NCI-H2029 treated with DMSO at 0.1 percent for 48 hours (cell line): ENCODE results near the gene SLC19A1.
"Not testable (repeated sequence)": the region's sequence is repeated elsewhere in the genome, so short reads cannot be mapped to it uniquely, and the experiment has no call there.

Experiments used
- DNase-seq: peaks from one replicate; lab custom pipeline; 2025; lab: John Stamatoyannopoulos, UW

Gene SLC19A1

DNA sequence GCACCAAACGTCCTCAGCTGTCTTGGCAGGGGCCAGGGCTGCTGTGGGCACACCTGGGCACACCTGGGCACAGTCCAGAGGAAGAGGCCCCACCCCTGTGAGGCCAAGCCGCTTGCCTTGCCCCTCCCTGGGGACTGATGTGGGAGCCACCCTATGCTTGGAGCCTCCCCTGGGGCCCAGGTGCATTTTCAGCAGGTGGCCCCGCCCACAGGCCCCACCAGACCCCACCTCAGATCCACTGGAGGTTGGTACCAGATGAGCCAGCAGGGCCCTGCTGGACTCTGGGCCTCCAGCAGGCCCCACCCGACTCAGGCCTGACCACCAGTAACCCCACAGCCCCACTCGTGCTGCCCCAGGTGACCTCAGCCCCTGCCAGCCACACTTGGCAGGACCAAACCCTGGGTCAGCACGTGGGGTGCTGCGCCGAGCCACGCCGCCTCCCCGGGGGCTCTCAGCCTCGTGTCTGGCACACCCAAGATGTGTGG is 8.8 kb downstream of the SLC19A1 start:
- DNase-seq = no peak

- DNase-seq = no peak
Measured at GRCh38 chr21:45532826-45533360, 9.3 kb downstream of the SLC19A1 start.

- DNase-seq = no peak
Measured at GRCh38 chr21:45531393-45532215, 10.6 kb downstream of the SLC19A1 start.

DNA sequence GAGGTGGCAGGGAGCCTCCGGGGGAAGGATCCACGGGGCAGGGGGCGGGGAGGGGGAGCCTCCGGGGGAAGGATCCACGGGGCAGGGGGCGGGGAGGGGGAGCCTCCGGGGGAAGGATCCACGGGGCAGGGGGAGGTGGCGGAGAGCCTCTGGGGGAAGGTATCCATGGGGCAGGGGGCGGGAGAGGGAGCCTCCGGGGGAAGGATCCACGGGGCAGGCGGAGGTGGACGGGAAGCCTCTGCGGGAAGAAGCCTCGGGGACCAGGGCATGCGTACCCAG is 11.2 kb downstream of the SLC19A1 start:
- not testable (repeated sequence) for DNase-seq

- no peak for DNase-seq
Measured at GRCh38 chr21:45530423-45531113, 11.7 kb downstream of the SLC19A1 start.

- DNase-seq = no peak
Measured at GRCh38 chr21:45529785-45530422, 12.3 kb downstream of the SLC19A1 start.

GRCh38 chr21:45528981-45529784 is 13.1 kb downstream of the SLC19A1 start:
- no peak for DNase-seq

DNA sequence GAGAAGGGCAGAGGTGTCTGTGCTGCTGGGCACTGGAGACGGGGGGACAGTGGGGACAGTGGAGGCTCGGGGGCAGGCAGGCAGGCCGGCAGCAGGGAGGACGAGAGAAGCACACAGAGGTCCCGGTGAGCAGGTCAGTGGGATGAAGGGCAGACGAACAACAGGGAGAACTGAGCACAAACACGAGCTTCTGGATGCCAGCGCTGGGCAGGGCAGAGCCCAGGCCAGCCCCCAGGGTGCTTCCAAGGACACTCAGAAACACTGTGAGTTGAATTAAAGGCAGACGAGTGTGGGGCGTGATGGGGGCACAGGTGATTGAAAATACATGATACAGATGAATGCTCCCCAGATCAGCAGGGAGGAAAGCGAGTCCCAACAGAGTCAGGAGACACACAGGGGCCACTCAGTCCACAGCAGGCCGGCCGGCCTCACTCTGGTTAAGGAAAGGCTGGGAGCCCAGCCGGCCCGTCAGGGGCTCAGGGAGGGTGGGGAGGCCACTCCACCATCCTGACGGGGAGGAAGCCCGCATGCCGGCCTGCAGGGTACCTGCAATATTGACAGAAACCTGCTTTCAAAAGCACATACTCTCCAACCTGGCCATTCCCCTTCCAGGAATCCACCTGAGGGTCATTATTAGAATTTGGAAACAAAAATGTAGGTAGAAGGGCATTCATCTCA is 14.1 kb downstream of the SLC19A1 start:
- no peak for DNase-seq

DNA sequence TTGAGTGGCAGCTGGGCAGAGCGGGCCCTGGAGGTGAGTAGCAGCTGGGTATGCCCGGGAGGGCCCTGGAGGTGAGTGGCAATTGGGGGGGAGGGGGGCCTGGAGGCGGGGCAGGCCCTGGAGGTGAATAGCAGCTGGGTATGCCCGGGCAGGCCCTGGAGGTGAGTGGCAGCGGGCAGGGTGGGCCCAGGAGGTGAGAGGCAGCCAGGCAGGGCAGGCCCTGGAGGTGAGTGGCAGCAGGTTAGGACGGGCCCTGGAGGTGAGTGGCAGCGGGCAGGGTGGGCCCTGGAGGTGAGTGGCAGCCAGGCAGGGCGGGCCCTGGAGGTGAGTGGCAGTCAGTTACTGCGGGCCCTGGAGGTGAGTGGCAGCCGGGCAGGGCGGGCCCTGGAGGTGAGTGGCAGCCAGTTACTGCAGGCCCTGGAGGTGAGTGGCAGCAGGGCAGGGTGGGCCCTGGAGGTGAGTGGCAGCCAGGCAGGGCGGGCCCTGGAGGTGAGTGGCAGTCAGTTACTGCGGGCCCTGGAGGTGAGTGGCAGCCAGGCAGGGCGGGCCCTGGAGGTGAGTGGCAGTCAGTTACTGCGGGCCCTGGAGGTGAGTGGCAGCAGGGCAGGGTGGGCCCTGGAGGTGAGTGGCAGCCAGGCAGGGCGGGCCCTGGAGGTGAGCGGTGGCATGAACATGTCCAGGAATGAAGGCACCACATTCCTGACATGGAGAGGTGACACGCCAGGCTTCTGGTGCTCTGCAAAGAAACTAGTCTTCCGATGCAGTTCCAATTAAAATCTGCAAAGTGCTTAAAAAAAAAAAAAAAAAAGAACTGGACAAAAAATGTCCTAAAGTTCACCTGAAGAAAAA is 14.9 kb downstream of the SLC19A1 start:
- not testable (repeated sequence) for DNase-seq

- DNase-seq = no peak
Measured at GRCh38 chr21:45525910-45526306, 16.3 kb downstream of the SLC19A1 start.

GRCh38 chr21:45525153-45525909 is 16.9 kb downstream of the SLC19A1 start:
- DNase-seq = no peak

GRCh38 chr21:45524756-45525152 is 17.5 kb downstream of the SLC19A1 start:
- no peak for DNase-seq

GRCh38 chr21:45523411-45524101 is 18.7 kb downstream of the SLC19A1 start:
- DNase-seq = no peak

DNA sequence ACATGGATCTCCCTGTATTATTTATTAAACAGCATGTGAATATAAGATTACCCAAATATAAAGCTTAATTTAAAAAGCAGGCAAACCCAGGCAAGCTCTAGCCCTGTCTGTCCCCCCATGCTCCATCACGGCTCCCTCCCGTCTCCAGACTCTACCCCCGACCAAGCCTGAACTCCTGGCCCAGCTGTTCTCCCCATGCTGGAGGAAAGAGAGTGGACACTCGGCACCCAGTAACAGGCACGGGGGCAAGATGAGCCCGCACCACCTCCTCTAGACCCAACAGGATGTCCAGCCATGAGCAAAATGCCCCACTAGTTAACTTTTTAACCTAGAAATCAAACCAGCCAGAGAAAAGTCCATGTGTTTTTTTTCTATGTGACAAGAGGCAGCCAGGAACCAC is 19.3 kb downstream of the SLC19A1 start:
- DNase-seq = no peak

DNA sequence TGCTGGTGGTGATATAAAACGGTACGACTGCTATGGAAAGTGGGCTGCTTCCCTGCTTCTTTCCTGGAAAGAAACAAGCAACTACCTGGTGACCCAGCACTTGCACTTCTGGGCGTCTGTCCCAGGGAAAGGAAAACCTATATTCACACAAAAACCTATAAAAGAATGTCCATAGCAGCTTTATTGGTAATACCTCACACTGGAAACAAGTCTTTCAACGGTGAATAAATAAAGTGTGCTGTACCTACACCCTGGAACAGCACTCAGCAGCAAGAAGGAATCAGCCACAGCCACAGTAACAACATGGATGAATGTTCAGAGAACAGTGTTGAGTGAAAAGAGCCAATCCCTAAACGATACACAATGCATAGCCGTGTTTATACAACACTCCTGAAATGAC is 19.9 kb downstream of the SLC19A1 start:
- no peak for DNase-seq

- DNase-seq = no peak
Measured at GRCh38 chr21:45521241-45521640, 21.0 kb downstream of the SLC19A1 start.

- no peak for DNase-seq
Measured at GRCh38 chr21:45519182-45519581, 23.1 kb downstream of the SLC19A1 start.

DNA sequence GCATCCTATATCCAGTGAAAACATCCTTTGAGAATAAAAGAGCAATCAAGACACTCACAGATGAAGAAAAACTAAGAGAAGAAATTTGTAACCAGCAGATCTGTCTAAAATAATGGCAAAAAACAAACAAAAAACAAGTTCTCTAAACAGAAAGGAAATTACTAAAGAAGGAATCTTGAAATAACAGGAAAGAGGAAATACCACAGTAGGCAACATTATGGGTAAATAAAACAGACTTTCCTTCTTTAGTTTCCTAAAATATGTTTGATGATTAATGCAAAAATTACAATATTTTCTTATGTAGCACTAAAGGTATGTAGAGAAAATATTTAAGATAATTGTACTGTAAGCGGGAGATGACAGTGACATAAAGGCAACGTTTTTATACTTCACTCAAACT is 23.5 kb downstream of the SLC19A1 start:
- no peak for DNase-seq
